HUES48 (cell line): ENCODE results near the gene SLC16A13.

Experiments
- H3K27ac ChIP-seq: one replicate; pipeline ENCODE4 v1.7.0; 2013; ENCODE audit warnings: low read depth, low read length, inconsistent platforms
- H3K27me3 ChIP-seq: 2 replicates; pipeline ENCODE4 v1.6.1; 2013; ENCODE audit warnings: mild to moderate bottlenecking, low read length; ENCODE audit not compliant: control insufficient read depth, insufficient read depth
- H3K36me3 ChIP-seq: 2 replicates; pipeline ENCODE4 v1.6.1; 2013; ENCODE audit warnings: low read length; ENCODE audit not compliant: control insufficient read depth, insufficient read depth
- H3K4me1 ChIP-seq: 2 replicates; pipeline ENCODE4 v1.6.1; 2013; ENCODE audit warnings: mild to moderate bottlenecking, low read length; ENCODE audit not compliant: control insufficient read depth, insufficient read depth
- H3K4me3 ChIP-seq: 2 replicates; pipeline ENCODE4 v1.5.1; 2013; ENCODE audit warnings: mild to moderate bottlenecking, low read depth, low read length
- H3K9ac ChIP-seq: 2 replicates; pipeline ENCODE4 v1.6.1; 2013; ENCODE audit warnings: mild to moderate bottlenecking, low read depth, low read length, moderate library complexity
- H3K9me3 ChIP-seq: 2 replicates; pipeline ENCODE4 v1.6.1; 2013; ENCODE audit warnings: low read length; ENCODE audit not compliant: control insufficient read depth, insufficient read depth

SLC16A13 gene

DNA sequence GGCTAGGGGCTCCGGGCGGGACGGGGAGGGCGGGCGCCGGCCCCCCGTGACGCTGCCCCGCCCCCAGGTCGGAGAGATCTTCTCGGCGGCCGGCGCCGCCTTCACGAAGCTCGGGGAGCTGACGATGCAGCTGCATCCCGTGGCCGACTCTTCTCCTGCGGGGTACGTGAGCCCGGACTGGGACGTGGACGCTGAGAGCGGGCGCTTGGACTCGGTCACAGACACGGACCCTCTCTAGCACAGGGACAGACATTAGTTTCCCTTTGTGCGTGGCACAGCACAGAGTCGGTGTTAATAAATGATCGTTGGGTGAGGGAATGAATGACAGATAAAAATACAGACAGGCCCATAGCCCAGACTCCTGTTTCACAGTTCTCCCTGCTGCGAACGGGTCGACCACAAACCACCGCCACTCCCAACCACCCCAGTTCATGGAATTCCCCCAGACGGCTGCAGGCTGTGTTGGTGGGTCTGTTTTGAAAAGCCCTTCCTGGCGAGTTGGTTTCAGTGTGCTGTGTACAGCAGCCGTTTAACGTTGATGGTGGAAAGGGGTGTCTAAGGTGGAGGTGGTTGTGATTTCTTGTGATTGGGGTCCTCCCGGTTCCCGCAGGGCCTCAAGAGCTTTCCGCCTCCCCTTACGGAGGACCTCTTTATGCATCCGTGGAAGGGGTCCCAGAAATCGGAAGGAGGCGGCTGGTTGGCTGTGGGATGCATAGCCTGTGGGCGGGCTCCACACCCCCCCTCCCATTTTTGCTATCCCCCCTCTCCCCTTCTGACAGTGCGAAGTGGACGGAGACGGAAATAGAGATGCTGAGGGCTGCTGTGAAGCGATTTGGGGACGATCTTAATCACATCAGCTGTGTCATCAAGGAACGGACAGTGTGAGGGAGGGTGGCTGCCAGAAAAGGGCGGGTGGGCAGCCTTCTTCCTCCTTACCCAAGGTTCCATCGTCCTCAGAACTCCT lies 20.5 kb upstream of the SLC16A13 start:
- Histone ChIP-seq H3K36me3 (peaks cover 9% of the 10 kb centered on the region; the same call in 1 of the 2 replicates), H3K27ac (peak overlapping the region; percentile 83), H3K9me3 (no peaks in the 10 kb centered on the region), H3K4me3 (peak overlapping the region; percentile 84), H3K9ac (peak overlapping the region; percentile 50; the same call in 1 of the 2 replicates), H3K4me1 (peaks cover 12% of the 10 kb centered on the region), H3K27me3 (peaks cover 1% of the 10 kb centered on the region; the same call in 1 of the 2 replicates)

DNA sequence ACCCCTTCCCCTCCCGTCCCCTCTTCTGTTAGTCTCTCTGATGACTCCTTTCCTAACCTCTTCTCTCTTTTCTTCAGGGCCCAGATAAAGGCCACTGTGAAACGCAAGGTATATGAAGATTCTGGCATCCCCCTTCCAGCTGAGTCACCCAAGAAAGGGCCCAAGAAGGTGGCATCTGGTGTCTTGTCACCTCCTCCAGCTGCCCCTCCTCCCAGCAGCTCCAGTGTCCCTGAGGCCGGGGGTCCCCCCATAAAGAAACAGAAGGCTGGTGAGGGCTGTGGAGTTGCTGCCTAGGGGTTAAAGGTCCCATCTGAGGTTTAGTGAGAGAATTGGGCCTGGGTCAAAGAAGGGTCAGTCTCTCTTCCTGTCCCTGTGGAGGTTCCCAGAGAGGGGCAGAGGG lies 19.4 kb upstream of the SLC16A13 start:
- Histone ChIP-seq H3K4me3 (no peak overlapping the region), H3K4me1 (peaks cover 13% of the 10 kb centered on the region), H3K27me3 (peaks cover 12% of the 10 kb centered on the region), H3K27ac (no peak overlapping the region), H3K36me3 (peaks cover 9% of the 10 kb centered on the region; the same call in 1 of the 2 replicates), H3K9me3 (no peaks in the 10 kb centered on the region), H3K9ac (no peak overlapping the region)

DNA sequence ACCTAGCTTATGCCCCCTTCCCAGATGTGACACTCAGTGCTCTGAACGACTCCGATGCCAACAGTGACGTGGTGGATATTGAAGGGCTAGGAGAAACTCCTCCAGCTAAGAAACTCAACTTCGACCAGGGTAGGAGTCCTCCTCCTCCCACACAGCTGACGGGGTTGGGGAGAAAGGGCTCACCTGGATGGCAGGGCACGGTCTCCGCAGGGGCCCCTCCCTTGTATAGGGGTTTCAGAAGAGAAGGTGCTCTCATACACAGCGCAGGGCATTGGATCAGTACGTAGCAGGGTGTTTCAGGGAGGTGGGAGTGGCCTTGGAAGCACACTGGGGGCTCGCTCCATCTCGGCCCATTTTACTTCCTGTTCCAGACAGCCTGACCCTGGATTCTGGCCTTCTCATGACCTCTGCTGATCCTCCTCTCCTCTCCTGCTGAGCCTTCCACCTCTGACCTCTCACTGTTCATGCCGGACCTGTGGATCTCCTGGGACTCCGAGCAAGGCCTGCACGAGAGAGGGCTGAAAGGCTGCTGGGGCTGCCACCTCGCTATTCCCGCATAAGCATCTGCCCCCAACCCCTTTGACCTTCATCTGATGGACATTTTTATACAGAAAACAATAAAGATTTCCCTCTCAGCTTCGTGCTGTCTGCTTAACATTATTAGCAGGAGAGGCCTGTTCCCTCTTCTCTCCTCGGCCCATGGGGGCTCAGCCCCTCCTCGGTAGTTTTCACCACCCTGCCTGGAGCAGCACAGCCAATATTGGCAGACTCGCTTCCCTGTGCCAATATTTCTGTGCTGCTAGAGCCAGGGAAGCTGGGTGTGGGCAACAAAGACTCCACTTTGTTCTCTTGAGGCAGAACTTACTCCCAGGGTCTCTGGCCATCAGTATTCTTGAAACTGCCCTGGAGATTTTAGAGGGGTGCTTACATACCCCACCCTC lies 18.7 kb upstream of the SLC16A13 start:
- Histone ChIP-seq H3K27ac (no peak overlapping the region), H3K9ac (no peak overlapping the region), H3K9me3 (no peaks in the 10 kb centered on the region), H3K4me3 (no peak overlapping the region), H3K36me3 (peaks cover 9% of the 10 kb centered on the region; the same call in 1 of the 2 replicates), H3K27me3 (peaks cover 19% of the 10 kb centered on the region), H3K4me1 (peaks cover 16% of the 10 kb centered on the region)

DNA sequence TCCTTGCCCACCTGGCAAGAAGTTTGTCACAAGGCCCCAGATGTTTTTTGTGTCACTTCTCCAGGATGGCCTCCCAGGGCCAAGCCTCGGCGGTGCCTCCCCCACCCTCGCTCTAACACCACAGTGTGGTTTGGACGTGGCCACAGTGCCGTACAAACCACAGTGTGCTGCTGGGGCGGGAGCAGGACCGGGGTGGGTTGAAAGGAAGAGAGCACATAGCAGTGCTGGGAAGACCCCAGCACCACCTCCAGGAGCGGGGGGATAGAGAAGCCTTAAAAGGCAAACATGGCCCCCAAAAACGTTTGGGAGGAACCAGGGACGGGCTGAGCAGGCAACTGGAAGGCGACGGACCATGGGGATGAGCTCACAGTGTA lies 18.0 kb upstream of the SLC16A13 start:
- H3K9ac ChIP-seq: no peak overlapping the region
- no peak overlapping the region for H3K27ac ChIP-seq
- H3K36me3 ChIP-seq: peaks cover 9% of the 10 kb centered on the region; the same call in 1 of the 2 replicates
- H3K9me3 ChIP-seq: no peaks in the 10 kb centered on the region
- H3K27me3 ChIP-seq: peaks cover 26% of the 10 kb centered on the region
- peaks cover 16% of the 10 kb centered on the region for H3K4me1 ChIP-seq
- no peak overlapping the region for H3K4me3 ChIP-seq

DNA sequence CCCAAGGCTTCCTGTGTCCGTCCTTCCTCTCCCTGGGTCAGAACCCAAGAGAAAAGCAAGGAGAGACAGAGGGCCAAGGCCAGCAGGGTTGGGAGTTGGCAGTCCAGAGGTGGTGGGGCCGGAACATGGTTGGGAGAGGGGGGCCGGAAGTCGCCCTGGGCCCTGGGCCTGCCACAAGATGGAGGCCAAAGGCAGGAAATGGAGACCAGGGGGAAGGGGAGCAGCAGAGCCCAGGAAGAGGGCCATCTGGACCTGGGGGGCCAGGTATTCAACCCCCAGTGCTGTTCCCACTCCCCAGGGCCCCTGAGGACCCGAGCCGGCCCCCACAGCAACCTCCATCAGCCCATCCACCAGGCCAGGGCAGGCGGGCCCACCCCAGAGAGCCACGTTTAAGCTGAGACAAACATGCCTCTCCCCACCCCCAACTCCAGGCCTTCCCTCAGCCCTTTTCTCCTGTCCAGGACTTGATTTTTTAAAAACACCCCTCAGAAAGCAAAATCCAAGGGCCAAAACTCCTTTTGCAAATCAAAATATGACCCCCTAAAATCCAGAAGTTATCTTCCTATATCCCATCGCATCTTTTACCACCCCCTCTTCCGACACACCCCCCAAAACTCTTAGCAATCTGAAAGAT lies 17.4 kb upstream of the SLC16A13 start:
- Histone ChIP-seq H3K27ac (no peak overlapping the region), H3K9me3 (no peaks in the 10 kb centered on the region), H3K27me3 (peaks cover 32% of the 10 kb centered on the region), H3K4me1 (peaks cover 18% of the 10 kb centered on the region), H3K4me3 (no peak overlapping the region), H3K9ac (no peak overlapping the region), H3K36me3 (peaks cover 9% of the 10 kb centered on the region; the same call in 1 of the 2 replicates)

DNA sequence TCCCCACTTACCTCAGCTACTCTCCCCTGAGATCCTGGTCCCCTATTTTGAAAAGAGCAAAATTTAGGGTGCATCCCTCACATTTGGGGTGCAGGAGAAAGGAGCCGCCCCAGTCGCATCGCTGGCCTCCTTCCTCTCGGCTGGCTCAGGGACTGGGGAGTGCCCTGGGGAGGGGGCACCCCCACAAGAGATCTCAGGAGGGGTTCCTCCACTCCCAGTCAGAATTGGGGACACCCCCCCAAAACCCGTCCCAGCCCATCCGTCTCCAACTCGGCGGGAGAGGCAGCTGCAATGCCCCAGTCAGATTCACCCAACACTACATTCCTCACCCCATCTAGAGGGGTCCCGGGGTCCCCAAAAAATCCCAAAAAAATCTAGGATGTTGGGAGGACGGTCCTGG lies 16.4 kb upstream of the SLC16A13 start:
- peaks cover 9% of the 10 kb centered on the region; the same call in 1 of the 2 replicates for H3K36me3 ChIP-seq
- no peak overlapping the region for H3K27ac ChIP-seq
- peaks cover 33% of the 10 kb centered on the region for H3K27me3 ChIP-seq
- H3K4me1 ChIP-seq: peaks cover 12% of the 10 kb centered on the region
- 0 out of 2 replicates have a peak overlapping the region, but pooled peaks have one; percentile 52 for H3K4me3 ChIP-seq
- peak overlapping the region; percentile 26; the same call in 1 of the 2 replicates for H3K9ac ChIP-seq
- H3K9me3 ChIP-seq: no peaks in the 10 kb centered on the region

DNA sequence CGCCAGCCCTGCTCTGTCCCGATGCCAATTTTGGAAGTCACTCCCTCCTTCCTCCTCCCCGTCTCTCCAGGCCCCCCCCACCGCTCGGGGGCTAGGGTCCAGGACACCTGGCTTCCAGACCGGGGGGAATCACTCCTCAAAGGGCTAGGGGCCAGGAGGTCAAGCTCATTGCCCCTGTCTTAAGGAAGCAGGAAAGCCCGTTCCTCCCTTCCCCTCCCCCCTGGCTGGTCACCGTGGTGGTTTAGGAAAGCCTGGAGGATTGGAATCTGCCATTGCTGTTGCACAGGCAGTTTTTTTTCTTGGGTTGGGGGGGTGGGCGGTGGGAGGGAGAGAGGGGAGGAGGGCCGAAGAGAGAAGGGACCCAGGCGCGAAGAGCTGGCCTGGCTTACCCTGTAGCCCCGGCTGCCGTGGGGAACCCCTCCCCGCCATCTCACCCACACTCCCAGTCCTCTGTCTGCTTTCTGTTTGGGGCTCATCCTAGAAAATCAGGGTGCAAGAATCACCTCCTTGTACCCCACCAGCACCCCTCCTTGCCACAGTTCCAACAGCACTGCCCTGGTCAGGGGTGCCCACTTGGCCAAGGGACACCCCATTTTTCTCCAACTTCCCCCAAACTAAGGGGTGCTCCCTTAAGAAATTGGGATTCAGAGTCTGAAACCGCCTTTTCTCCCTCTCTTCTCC lies 15.8 kb upstream of the SLC16A13 start:
- Histone ChIP-seq H3K4me1 (peaks cover 12% of the 10 kb centered on the region), H3K27me3 (peaks cover 33% of the 10 kb centered on the region), H3K9me3 (no peaks in the 10 kb centered on the region), H3K4me3 (peak overlapping the region; percentile 52; the same call in 1 of the 2 replicates), H3K9ac (peak overlapping the region; percentile 26; the same call in 1 of the 2 replicates), H3K27ac (no peak overlapping the region), H3K36me3 (peaks cover 9% of the 10 kb centered on the region; the same call in 1 of the 2 replicates)

DNA sequence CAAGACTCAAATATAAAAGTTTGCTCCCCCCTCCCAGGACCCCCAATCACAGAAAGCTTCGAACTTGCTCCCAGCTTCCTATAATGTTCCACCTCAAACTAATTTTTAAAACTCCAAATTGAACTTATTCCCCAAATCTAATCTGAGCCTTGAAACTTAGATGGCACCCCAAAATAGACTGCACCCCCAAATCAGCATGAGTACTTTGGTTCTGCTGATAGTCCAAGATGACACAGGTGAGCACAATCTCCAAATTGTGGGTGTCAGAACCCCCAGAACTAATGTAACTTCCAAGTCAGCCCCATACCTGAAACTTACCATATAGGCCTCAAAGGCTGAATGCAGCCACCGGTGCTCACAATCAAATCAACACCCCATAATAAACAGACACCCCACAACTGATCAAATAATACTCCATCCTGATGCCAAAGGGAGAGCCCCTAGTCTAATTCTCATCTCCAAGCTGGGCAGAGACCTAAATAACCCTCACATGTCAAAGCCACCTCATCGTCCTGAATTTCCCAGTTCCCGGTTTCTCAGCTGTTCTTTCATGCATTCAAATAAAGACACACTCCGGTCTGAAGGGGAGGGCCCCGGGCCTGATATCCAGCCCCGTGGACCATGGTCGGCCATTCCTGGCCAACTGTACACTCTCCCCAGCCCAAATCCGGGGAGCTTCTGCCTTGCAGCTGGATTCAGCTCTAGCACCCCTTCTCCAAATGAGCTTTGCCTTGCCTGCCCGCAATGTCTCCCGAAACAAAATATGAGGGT lies 14.7 kb upstream of the SLC16A13 start:
- Histone ChIP-seq H3K27me3 (peaks cover 33% of the 10 kb centered on the region), H3K27ac (no peak overlapping the region), H3K36me3 (peaks cover 9% of the 10 kb centered on the region; the same call in 1 of the 2 replicates), H3K9me3 (no peaks in the 10 kb centered on the region), H3K4me1 (peaks cover 12% of the 10 kb centered on the region), H3K4me3 (no peak overlapping the region), H3K9ac (no peak overlapping the region)

DNA sequence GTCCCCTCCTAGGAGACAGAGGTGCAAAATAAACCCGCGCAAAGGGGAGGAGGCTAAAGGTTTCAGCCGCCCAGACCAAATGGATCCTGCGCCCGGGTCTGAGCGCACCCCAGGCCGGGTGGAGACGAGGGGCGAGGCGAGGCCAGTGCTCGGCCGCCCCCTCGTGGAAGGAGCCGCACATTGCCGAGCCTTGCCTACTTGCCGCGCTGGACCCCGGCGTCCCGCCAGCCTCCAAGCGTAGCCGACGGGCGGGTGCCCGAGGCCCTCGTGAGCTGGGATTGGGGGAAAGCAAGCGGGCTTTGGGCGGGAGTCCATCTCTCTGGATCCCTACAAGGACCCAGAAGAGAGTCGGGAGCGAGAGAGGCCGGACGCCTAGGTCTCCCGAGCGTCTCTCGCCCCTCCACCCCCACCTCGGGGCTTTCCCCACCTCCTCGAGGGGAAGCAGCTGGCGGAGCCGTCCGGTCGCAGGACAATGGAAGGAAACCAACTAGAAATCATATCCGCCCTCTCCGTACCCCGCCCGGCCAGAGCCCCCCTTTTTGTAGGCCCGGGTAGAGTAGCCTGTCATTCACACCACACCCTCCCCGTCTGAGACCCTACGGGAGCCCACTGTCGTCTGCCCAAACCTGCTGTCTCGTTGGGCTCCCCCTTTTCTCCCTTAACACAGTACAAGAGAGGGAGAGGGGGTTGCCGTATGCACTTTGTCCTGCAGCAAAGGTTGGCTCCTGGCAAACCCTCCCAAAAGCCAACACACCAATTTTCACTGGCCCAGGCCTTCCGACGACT lies 13.6 kb upstream of the SLC16A13 start:
- H3K27ac ChIP-seq: no peak overlapping the region
- H3K4me3 ChIP-seq: peak overlapping the region; percentile 64; the same call in 1 of the 2 replicates
- peaks cover 4% of the 10 kb centered on the region; the same call in 1 of the 2 replicates for H3K36me3 ChIP-seq
- peaks cover 33% of the 10 kb centered on the region for H3K27me3 ChIP-seq
- H3K9ac ChIP-seq: no peak overlapping the region
- peaks cover 12% of the 10 kb centered on the region for H3K4me1 ChIP-seq
- no peaks in the 10 kb centered on the region for H3K9me3 ChIP-seq
